NCI-H187 treated with DMSO at 0.1 percent for 48 hours (cell line): ENCODE measurements around the gene GGA1.
"Not testable (repeated sequence)": the region's sequence is repeated elsewhere in the genome, so short reads cannot be mapped to it uniquely, and the experiment has no call there.

Experiments
- DNase-seq: peaks from one replicate; lab custom pipeline; 2025; lab: John Stamatoyannopoulos, UW

Gene GGA1

GRCh38 chr22:37650463-37651136 is 42.0 kb downstream of the GGA1 start:
- no peak for DNase-seq

GRCh38 chr22:37654563-37655251 is 46.1 kb downstream of the GGA1 start:
- no peak for DNase-seq

- DNase-seq, result no peak
Observed at GRCh38 chr22:37655252-37655563, 46.6 kb downstream of the GGA1 start.

GRCh38 chr22:37656583-37656982 is 47.9 kb downstream of the GGA1 start:
- not testable (repeated sequence) for DNase-seq

GRCh38 chr22:37657590-37658132 is 49.0 kb downstream of the GGA1 start:
- DNase-seq, result no peak

- DNase-seq, result peak; percentile 94
Observed at GRCh38 chr22:37658133-37659065, 49.8 kb downstream of the GGA1 start, which contains the start of gene PDXP. Gene PDXP (plus strand): TSS chr22:37658723. CDS start chr22:37658783, 60 bp downstream.

- DNase-seq, result no peak
Observed at GRCh38 chr22:37659066-37659896, 50.6 kb downstream of the GGA1 start.

GRCh38 chr22:37659897-37660708 is 51.5 kb downstream of the GGA1 start:
- no peak for DNase-seq

GRCh38 chr22:37660709-37661045 is 52.0 kb downstream of the GGA1 start:
- no peak for DNase-seq

- no peak for DNase-seq
Observed at GRCh38 chr22:37661160-37661924, 52.7 kb downstream of the GGA1 start.

- DNase-seq, result no peak
Observed at GRCh38 chr22:37662039-37662438, 53.4 kb downstream of the GGA1 start.

- no peak for DNase-seq
Observed at GRCh38 chr22:37663521-37664140, 55.0 kb downstream of the GGA1 start.

- no peak for DNase-seq
Observed at GRCh38 chr22:37664249-37665101, 55.8 kb downstream of the GGA1 start.

- no peak for DNase-seq
Observed at GRCh38 chr22:37665487-37665886, 56.9 kb downstream of the GGA1 start.

GRCh38 chr22:37669586-37669985 is 61.0 kb downstream of the GGA1 start:
- DNase-seq, result no peak

- no peak for DNase-seq
Observed at GRCh38 chr22:37672206-37672919, 63.7 kb downstream of the GGA1 start.

GRCh38 chr22:37672920-37673455 is 64.4 kb downstream of the GGA1 start:
- no peak for DNase-seq

- no peak for DNase-seq
Observed at GRCh38 chr22:37674248-37674647, 65.6 kb downstream of the GGA1 start.
